ENCODE data around the gene PLEKHG5.

The PLEKHG5 gene

GRCh38 chr1:6485168-6486101 is 6.0 kb downstream of the PLEKHG5 start:
- Histone ChIP-seq H3K9me3 (replicated peaks in 1 of 2; ENCODE audit: control insufficient read depth in 2 of 2, insufficient read depth in 1 of 2, low read depth in 1 of 2, low read length in 2 of 2) (no peaks in the 10 kb centered on the region), H3K79me1 (ENCODE audit: low read depth, low read length) (peaks cover 2% of the 10 kb centered on the region), H3K4me1 (ENCODE audit: control insufficient read depth in 2 of 2, insufficient read depth in 1 of 2, low read depth in 1 of 2, low read length in 2 of 2) (peaks cover 13 to 22% of the 10 kb centered on the region in 2 donors), H2AFZ (ENCODE audit: low read length) (peak overlapping the region; percentile 93), H3K23ac (ENCODE audit: low read depth, low read length, poor library complexity) (peak overlapping the region; percentile 75), H3K36me3 (replicated peaks in 1 of 2; ENCODE audit: control insufficient read depth in 2 of 2, insufficient read depth in 2 of 2, low read length in 2 of 2) (peaks cover 0 to 6% of the 10 kb centered on the region in 2 donors), H3K14ac (ENCODE audit: low read length) (peak overlapping the region; percentile 86), H2BK120ac (ENCODE audit: low read depth, low read length) (peak overlapping the region; percentile 83), H3K27ac (replicated peaks; ENCODE audit: low read length) (no peak overlapping the region), H3K4me3 (ENCODE audit: low read length in 2 of 2) (peak overlapping the region; percentile 62 to 89), H2BK12ac (ENCODE audit: low read length) (peak overlapping the region; percentile 67), H4K91ac (ENCODE audit: low read depth, low read length, poor library complexity) (peak overlapping the region; percentile 100), H3K4me2 (ENCODE audit: insufficient read depth, low read length, poor library complexity, severe bottlenecking) (peak overlapping the region; percentile 95), H3K18ac (ENCODE audit: low read length) (peak overlapping the region; percentile 99), H2AK5ac (ENCODE audit: low read depth, low read length) (peak overlapping the region; percentile 88), H3K27me3 (ENCODE audit: control insufficient read depth in 3 of 3, insufficient read depth in 3 of 3, low read depth in 1 of 3, low read length in 3 of 3) (no peaks in the 10 kb centered on the region), H3K9ac (ENCODE audit: low read depth, low read length, poor library complexity) (peak overlapping the region; percentile 95), H4K8ac (ENCODE audit: low read depth, low read length) (no peak overlapping the region), H3K4ac (ENCODE audit: low read length) (peak overlapping the region; percentile 41), H2BK5ac (ENCODE audit: low read length) (peak overlapping the region; percentile 94), H2BK15ac (ENCODE audit: low read length) (peak overlapping the region; percentile 100)
- no peak for DNase-seq (ENCODE audit: low spot score)
- no CpG with 5 or more reads among the region's 80 CpGs for WGBS, 2 donors (ENCODE audit: extremely low coverage in 2 of 2, insufficient read length in 2 of 2, insufficient replicate concordance in 1 of 2)

DNA sequence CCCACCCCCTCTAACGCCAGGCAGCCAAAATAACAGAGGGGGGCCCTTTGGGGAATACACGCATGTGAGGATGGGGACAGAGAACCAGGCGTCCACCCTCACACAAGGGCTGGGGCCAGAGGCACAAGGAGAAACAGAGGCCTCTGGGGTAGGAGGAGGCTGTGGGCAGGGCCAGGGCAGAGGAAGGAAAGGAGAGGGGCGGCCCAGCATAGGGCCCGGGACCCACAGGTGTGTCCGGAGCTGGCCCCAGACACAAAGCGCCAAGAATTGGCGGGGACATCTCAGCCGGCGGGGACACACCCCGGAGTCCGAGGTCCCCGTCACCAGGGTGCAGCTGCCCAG is 6.7 kb downstream of the PLEKHG5 start:
- peak overlapping the region; percentile 93 for H2AFZ ChIP-seq (ENCODE audit: low read length)
- no peaks in the 10 kb centered on the region for H3K9me3 ChIP-seq (replicated peaks in 1 of 2; ENCODE audit: control insufficient read depth in 2 of 2, insufficient read depth in 1 of 2, low read depth in 1 of 2, low read length in 2 of 2)
- H3K36me3 ChIP-seq (replicated peaks in 1 of 2; ENCODE audit: control insufficient read depth in 2 of 2, insufficient read depth in 2 of 2, low read length in 2 of 2): peaks cover 0 to 6% of the 10 kb centered on the region in 2 donors
- H2AK5ac ChIP-seq (ENCODE audit: low read depth, low read length): peak overlapping the region; percentile 88
- peak overlapping the region; percentile 62 to 89 for H3K4me3 ChIP-seq (ENCODE audit: low read length in 2 of 2)
- H2BK120ac ChIP-seq (ENCODE audit: low read depth, low read length): peak overlapping the region; percentile 83
- peak overlapping the region; percentile 100 for H4K91ac ChIP-seq (ENCODE audit: low read depth, low read length, poor library complexity)
- H3K9ac ChIP-seq (ENCODE audit: low read depth, low read length, poor library complexity): peak overlapping the region; percentile 95
- H3K27me3 ChIP-seq (ENCODE audit: control insufficient read depth in 3 of 3, insufficient read depth in 3 of 3, low read depth in 1 of 3, low read length in 3 of 3): no peaks in the 10 kb centered on the region
- no peak for DNase-seq (ENCODE audit: low spot score)
- H3K4ac ChIP-seq (ENCODE audit: low read length): peak overlapping the region; percentile 41
- peak overlapping the region; percentile 100 for H2BK15ac ChIP-seq (ENCODE audit: low read length)
- no peak overlapping the region for H4K8ac ChIP-seq (ENCODE audit: low read depth, low read length)
- H3K14ac ChIP-seq (ENCODE audit: low read length): peak overlapping the region; percentile 86
- WGBS, 2 donors (ENCODE audit: extremely low coverage in 2 of 2, insufficient read length in 2 of 2, insufficient replicate concordance in 1 of 2): no CpG with 5 or more reads among the region's 13 CpGs
- H3K79me1 ChIP-seq (ENCODE audit: low read depth, low read length): peaks cover 2% of the 10 kb centered on the region
- H2BK5ac ChIP-seq (ENCODE audit: low read length): peak overlapping the region; percentile 94
- H3K4me1 ChIP-seq (ENCODE audit: control insufficient read depth in 2 of 2, insufficient read depth in 1 of 2, low read depth in 1 of 2, low read length in 2 of 2): peaks cover 12 to 19% of the 10 kb centered on the region in 2 donors
- peak overlapping the region; percentile 67 for H3K23ac ChIP-seq (ENCODE audit: low read depth, low read length, poor library complexity)
- H3K27ac ChIP-seq (replicated peaks; ENCODE audit: low read length): no peak overlapping the region
- H2BK12ac ChIP-seq (ENCODE audit: low read length): peak overlapping the region; percentile 67
- H3K4me2 ChIP-seq (ENCODE audit: insufficient read depth, low read length, poor library complexity, severe bottlenecking): peak overlapping the region; percentile 95
- H3K18ac ChIP-seq (ENCODE audit: low read length): peak overlapping the region; percentile 99

DNA sequence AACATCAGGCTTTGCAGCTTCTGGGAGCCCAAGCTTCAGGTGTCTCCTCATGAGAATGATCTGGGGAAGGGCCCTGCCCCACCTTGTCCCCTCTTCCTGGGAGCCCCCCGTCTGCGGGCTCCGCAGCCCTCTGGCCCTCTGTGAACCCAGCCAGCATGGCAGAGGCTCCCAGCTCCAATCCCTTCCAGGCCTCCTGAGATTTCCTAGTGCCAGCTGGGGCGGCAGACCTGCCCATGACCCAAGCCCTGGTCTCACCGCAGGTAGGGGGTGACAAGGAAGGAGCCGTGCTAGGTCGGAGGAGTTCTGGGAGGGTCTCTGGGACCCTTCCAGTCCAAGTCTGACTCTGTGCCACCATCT is 7.7 kb downstream of the PLEKHG5 start:
- peak overlapping the region; percentile 88 for H2AK5ac ChIP-seq (ENCODE audit: low read depth, low read length)
- no peak overlapping the region for H2BK120ac ChIP-seq (ENCODE audit: low read depth, low read length)
- no CpG with 5 or more reads among the region's 7 CpGs for WGBS, 2 donors (ENCODE audit: extremely low coverage in 2 of 2, insufficient read length in 2 of 2, insufficient replicate concordance in 1 of 2)
- H3K18ac ChIP-seq (ENCODE audit: low read length): no peak overlapping the region
- DNase-seq (ENCODE audit: low spot score): no peak
- no peak overlapping the region for H2BK15ac ChIP-seq (ENCODE audit: low read length)
- H3K27me3 ChIP-seq (ENCODE audit: control insufficient read depth in 3 of 3, insufficient read depth in 3 of 3, low read depth in 1 of 3, low read length in 3 of 3): no peaks in the 10 kb centered on the region
- H2AFZ ChIP-seq (ENCODE audit: low read length): no peak overlapping the region
- H4K91ac ChIP-seq (ENCODE audit: low read depth, low read length, poor library complexity): no peak overlapping the region
- no peak overlapping the region for H2BK5ac ChIP-seq (ENCODE audit: low read length)
- no peak overlapping the region for H3K4me3 ChIP-seq (ENCODE audit: low read length in 2 of 2)
- H3K9ac ChIP-seq (ENCODE audit: low read depth, low read length, poor library complexity): no peak overlapping the region
- H3K14ac ChIP-seq (ENCODE audit: low read length): no peak overlapping the region
- peaks cover 12 to 15% of the 10 kb centered on the region in 2 donors for H3K4me1 ChIP-seq (ENCODE audit: control insufficient read depth in 2 of 2, insufficient read depth in 1 of 2, low read depth in 1 of 2, low read length in 2 of 2)
- peaks cover 0 to 6% of the 10 kb centered on the region in 2 donors for H3K36me3 ChIP-seq (replicated peaks in 1 of 2; ENCODE audit: control insufficient read depth in 2 of 2, insufficient read depth in 2 of 2, low read length in 2 of 2)
- H3K4me2 ChIP-seq (ENCODE audit: insufficient read depth, low read length, poor library complexity, severe bottlenecking): no peak overlapping the region
- H3K79me1 ChIP-seq (ENCODE audit: low read depth, low read length): peaks cover 2% of the 10 kb centered on the region
- no peak overlapping the region for H3K4ac ChIP-seq (ENCODE audit: low read length)
- no peak overlapping the region for H4K8ac ChIP-seq (ENCODE audit: low read depth, low read length)
- no peak overlapping the region for H2BK12ac ChIP-seq (ENCODE audit: low read length)
- peak overlapping the region; percentile 75 for H3K23ac ChIP-seq (ENCODE audit: low read depth, low read length, poor library complexity)
- no peak overlapping the region for H3K27ac ChIP-seq (replicated peaks; ENCODE audit: low read length)
- H3K9me3 ChIP-seq (replicated peaks in 1 of 2; ENCODE audit: control insufficient read depth in 2 of 2, insufficient read depth in 1 of 2, low read depth in 1 of 2, low read length in 2 of 2): no peaks in the 10 kb centered on the region

- Histone ChIP-seq H2AK5ac (ENCODE audit: low read depth, low read length) (no peak overlapping the region), H3K4me1 (ENCODE audit: control insufficient read depth in 2 of 2, insufficient read depth in 1 of 2, low read depth in 1 of 2, low read length in 2 of 2) (peaks cover 12 to 15% of the 10 kb centered on the region in 2 donors), H3K9me3 (replicated peaks in 1 of 2; ENCODE audit: control insufficient read depth in 2 of 2, insufficient read depth in 1 of 2, low read depth in 1 of 2, low read length in 2 of 2) (no peaks in the 10 kb centered on the region), H3K79me1 (ENCODE audit: low read depth, low read length) (peaks cover 2% of the 10 kb centered on the region), H3K23ac (ENCODE audit: low read depth, low read length, poor library complexity) (no peak overlapping the region), H4K8ac (ENCODE audit: low read depth, low read length) (peak overlapping the region; percentile 43), H3K18ac (ENCODE audit: low read length) (no peak overlapping the region), H3K14ac (ENCODE audit: low read length) (peak overlapping the region; percentile 38), H3K4me3 (ENCODE audit: low read length in 2 of 2) (peak overlapping the region in 1 of 2 donors; percentile 43), H3K36me3 (replicated peaks in 1 of 2; ENCODE audit: control insufficient read depth in 2 of 2, insufficient read depth in 2 of 2, low read length in 2 of 2) (peaks cover 0 to 6% of the 10 kb centered on the region in 2 donors), H2BK12ac (ENCODE audit: low read length) (no peak overlapping the region), H2BK5ac (ENCODE audit: low read length) (no peak overlapping the region), H2AFZ (ENCODE audit: low read length) (no peak overlapping the region), H4K91ac (ENCODE audit: low read depth, low read length, poor library complexity) (no peak overlapping the region), H2BK15ac (ENCODE audit: low read length) (no peak overlapping the region), H3K27me3 (ENCODE audit: control insufficient read depth in 3 of 3, insufficient read depth in 3 of 3, low read depth in 1 of 3, low read length in 3 of 3) (no peaks in the 10 kb centered on the region), H2BK120ac (ENCODE audit: low read depth, low read length) (no peak overlapping the region), H3K4ac (ENCODE audit: low read length) (no peak overlapping the region), H3K4me2 (ENCODE audit: insufficient read depth, low read length, poor library complexity, severe bottlenecking) (no peak overlapping the region), H3K9ac (ENCODE audit: low read depth, low read length, poor library complexity) (no peak overlapping the region), H3K27ac (replicated peaks; ENCODE audit: low read length) (no peak overlapping the region)
- no peak for DNase-seq (ENCODE audit: low spot score)
- WGBS, 2 donors (ENCODE audit: extremely low coverage in 2 of 2, insufficient read length in 2 of 2, insufficient replicate concordance in 1 of 2): no CpG with 5 or more reads among the region's 14 CpGs
Observed at GRCh38 chr1:6483017-6483760, 8.3 kb downstream of the PLEKHG5 start.

Data from neuronal stem cell (in vitro differentiated cells).